ENCODE data around the gene ABTB2. TPM values are rescaled to one million over a fixed set of nuclear protein-coding genes. Genes with fewer than 3 reads are reported as not detected.

The ABTB2 gene
- total RNA-seq, 1 donor from 2014 or later = 24.7 TPM

- Histone ChIP-seq H3K27me3 (ENCODE audit: low read depth) (no peaks in the 10 kb centered on the region), H3K9me3 (replicated peaks) (no peaks in the 10 kb centered on the region), H3K4me1 (peaks cover 11% of the 10 kb centered on the region), H3K36me3 (peaks cover 15% of the 10 kb centered on the region), H3K27ac (replicated peaks) (no peak overlapping the region), H3K4me3 (no peak overlapping the region)
- TF ChIP-seq CTCF (IDR thresholded peaks at IDR 0.05; ENCODE audit: borderline replicate concordance) = no peak
- DNase-seq = no peak
- intact Hi-C loops (cut with micrococcal nuclease) = no loop called here
Measured at GRCh38 chr11:34197256-34197655, 160.6 kb downstream of the ABTB2 start.

DNA sequence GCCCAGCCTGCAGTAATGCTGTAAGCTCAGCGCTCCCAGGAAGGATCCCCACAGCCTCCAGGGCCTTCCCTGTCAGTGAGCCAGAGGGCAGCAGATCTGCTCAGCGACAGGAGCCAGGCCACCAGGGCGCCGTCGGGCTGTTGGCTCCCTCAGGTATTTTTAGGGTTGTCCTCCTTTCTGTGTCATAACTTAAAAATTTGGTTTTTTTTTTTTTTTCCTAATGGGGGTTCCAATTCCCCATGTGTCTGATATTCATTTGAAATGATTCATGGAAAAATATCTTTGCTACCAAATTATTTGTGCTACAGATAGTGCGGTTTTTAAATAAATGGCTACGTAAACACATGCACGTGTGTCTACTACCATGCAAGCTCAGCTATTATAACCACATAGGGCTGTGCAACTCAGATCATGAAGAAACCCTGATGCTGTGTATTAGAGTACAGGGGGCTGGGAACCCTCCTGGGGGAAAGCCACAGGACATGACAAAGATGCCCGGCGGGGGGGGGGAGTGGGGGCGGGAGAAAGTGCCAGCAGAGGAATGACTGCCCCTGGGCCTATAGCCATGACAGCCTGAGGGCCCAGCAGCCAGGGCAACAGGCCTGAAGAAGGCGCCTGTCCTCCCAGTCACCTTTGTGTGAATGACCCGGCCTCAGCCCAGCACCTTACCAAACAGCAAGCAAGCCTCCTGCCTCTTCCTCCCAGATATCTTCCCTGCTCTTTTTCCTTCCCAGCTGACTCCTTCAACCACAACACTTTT lies 163.1 kb downstream of the ABTB2 start:
- peaks cover 11% of the 10 kb centered on the region for H3K4me1 ChIP-seq
- intact Hi-C loops (cut with micrococcal nuclease) = no loop called here
- no peaks in the 10 kb centered on the region for H3K9me3 ChIP-seq (replicated peaks)
- H3K4me3 ChIP-seq = no peak overlapping the region
- DNase-seq = no peak
- no peaks in the 10 kb centered on the region for H3K27me3 ChIP-seq (ENCODE audit: low read depth)
- peak; percentile 17 for TF ChIP-seq CTCF (IDR thresholded peaks at IDR 0.05; ENCODE audit: borderline replicate concordance)
- H3K27ac ChIP-seq (replicated peaks) = no peak overlapping the region
- peaks cover 15% of the 10 kb centered on the region for H3K36me3 ChIP-seq

DNA sequence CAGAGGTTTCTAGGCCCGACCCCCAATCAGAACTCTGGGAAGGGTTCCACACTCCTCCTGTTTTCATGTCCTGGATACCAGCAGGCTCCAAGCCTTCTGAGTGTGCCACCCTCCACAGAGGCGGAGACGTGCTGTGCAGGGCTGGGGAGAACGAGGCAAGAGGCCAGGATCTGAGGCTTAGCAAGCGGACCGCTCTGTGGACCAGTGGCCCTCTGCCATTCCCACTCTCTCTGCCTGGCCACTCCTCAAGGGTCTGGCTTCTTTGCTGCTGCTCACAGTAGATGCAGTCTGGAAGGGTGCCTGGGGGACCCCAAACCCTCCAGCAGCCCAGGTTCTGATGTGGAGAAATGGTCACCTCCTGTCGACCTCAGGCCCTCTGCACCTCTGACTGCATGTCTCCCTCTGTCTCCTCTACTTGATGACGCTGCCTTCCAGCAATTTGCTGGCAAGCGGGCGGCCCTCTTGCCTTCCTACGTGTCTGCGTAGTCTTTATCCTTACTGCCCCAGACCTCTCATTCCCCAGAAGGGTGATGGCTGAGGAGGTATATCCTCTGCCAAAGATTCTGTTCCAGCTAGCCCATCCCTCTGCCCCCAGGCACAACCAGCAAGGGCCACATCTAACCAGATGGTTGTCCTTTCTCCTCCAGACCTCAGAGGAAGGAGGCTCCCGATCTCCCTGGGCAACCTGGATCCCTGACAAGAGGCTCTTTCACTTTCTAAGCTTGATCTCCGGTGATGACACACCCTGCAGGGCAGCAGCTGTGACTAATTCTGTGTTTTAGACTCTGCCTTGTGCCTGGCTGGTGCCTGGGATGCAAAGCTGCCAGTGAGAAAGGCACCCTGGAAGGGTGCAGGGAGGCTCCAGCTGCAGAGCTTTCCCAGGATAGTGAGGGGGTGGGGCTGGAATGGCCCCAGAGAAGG lies 165.1 kb downstream of the ABTB2 start:
- H3K27me3 ChIP-seq (ENCODE audit: low read depth) = no peaks in the 10 kb centered on the region
- intact Hi-C loops (cut with micrococcal nuclease) = no loop called here
- H3K36me3 ChIP-seq = peaks cover 15% of the 10 kb centered on the region
- H3K4me3 ChIP-seq = no peak overlapping the region
- H3K27ac ChIP-seq (replicated peaks) = peak overlapping the region; percentile 58
- DNase-seq = peak; percentile 62
- TF ChIP-seq CTCF (IDR thresholded peaks at IDR 0.05; ENCODE audit: borderline replicate concordance) = no peak
- peaks cover 21% of the 10 kb centered on the region for H3K4me1 ChIP-seq
- H3K9me3 ChIP-seq (replicated peaks) = no peaks in the 10 kb centered on the region

GRCh38 chr11:34191578-34191977 lies 166.2 kb downstream of the ABTB2 start:
- no peak overlapping the region for H3K27ac ChIP-seq (replicated peaks)
- H3K27me3 ChIP-seq (ENCODE audit: low read depth) = no peaks in the 10 kb centered on the region
- intact Hi-C loops (cut with micrococcal nuclease) = no loop called here
- DNase-seq = no peak
- no peaks in the 10 kb centered on the region for H3K9me3 ChIP-seq (replicated peaks)
- H3K36me3 ChIP-seq = peaks cover 9% of the 10 kb centered on the region
- H3K4me1 ChIP-seq = peaks cover 25% of the 10 kb centered on the region
- H3K4me3 ChIP-seq = no peak overlapping the region
- TF ChIP-seq CTCF (IDR thresholded peaks at IDR 0.05; ENCODE audit: borderline replicate concordance) = no peak

- Histone ChIP-seq H3K36me3 (peaks cover 4% of the 10 kb centered on the region), H3K27ac (replicated peaks) (no peak overlapping the region), H3K4me1 (peaks cover 36% of the 10 kb centered on the region), H3K9me3 (replicated peaks) (no peaks in the 10 kb centered on the region), H3K4me3 (no peak overlapping the region), H3K27me3 (ENCODE audit: low read depth) (no peaks in the 10 kb centered on the region)
- no peak for DNase-seq
- intact Hi-C loops (cut with micrococcal nuclease) = no loop called here
- no peak for TF ChIP-seq CTCF (IDR thresholded peaks at IDR 0.05; ENCODE audit: borderline replicate concordance)
Measured at GRCh38 chr11:34190192-34191139, 167.3 kb downstream of the ABTB2 start.
